Mucosa of descending colon (tissue), 3 donors: ENCODE data around the gene ITGA1. TPM values are rescaled to one million over a fixed set of nuclear protein-coding genes. Genes with fewer than 3 reads are reported as not detected.
A peak's percentile ranks its signal among the peaks of the same experiment; 100 is the strongest.

Experiments used
- ATAC-seq: fragments of 200-7000 bp; cut with Tn5 transposase; one replicate; pipeline ENCODE4 v1.9.1; 2020; ENCODE audit warnings: mild to moderate bottlenecking, moderate library complexity
- DNase-seq, 3 donors: peaks; one replicate each; pipeline ENCODE4 v3.0.0-alpha.2; 2020
- H3K36me3 ChIP-seq: fragments of 200-600 bp; one replicate; pipeline ENCODE4 v1.8.0; 2021; ENCODE audit warnings: low read depth, mild to moderate bottlenecking
- H3K4me1 ChIP-seq: fragments of 200-600 bp; one replicate; pipeline ENCODE4 v1.8.0; 2021; ENCODE audit warnings: low read depth, mild to moderate bottlenecking
- H3K4me3 ChIP-seq: fragments of 200-600 bp; one replicate; pipeline ENCODE4 v1.8.0; 2021; ENCODE audit warnings: mild to moderate bottlenecking
- H3K9me3 ChIP-seq: fragments of 200-600 bp; one replicate; pipeline ENCODE4 v1.8.0; 2021; ENCODE audit warnings: mild to moderate bottlenecking
- intact Hi-C, 2 donors: fragments of 100-400 bp; cut with DNase I in 1 of 2; cut with micrococcal nuclease in 1 of 2; formaldehyde crosslinking; loops; one replicate each; pipeline versions ENCODE4 v1.11.0 to v1.11.1; 2022; cut with DNase I, micrococcal nuclease
- total RNA-seq, 3 donors: library from RNA; stranded (reverse); fragmentation: NEBNext Ultra II Directional in 2 of 3; extraction: Animal tissue kit (Norgen Biotek cat#: 25700) in 2 of 3; gene quantifications; one replicate each; pipeline versions ENCODE4 v1.2.1 to v1.2.4, GENCODE V29; 2021 to 2023
- TF ChIP-seq, protein P1 (sequence below): fragments of 200-600 bp; IDR thresholded peaks from one replicate; pipeline ENCODE4 v1.8.0; 2022; ENCODE audit warnings: antibody characterized with exemption, mild to moderate bottlenecking
- donor health status: DM: no; HTN: no; CAD: no; lungs with moderate emphysema.
- donor health status: DM: no; HTN: no; CAD: no.
- donor health status: DM: no; HTN: yes; CAD: no.

ITGA1 gene
- total RNA-seq, 3 donors from 2014 or later, result 18.7 to 207 (median 42.0) TPM

GRCh38 chr5:52779213-52779612 lies 8.5 kb upstream of the ITGA1 start:
- H3K4me3 ChIP-seq, result no peak overlapping the region
- no peak for ATAC-seq
- intact Hi-C loops, result no loop called here
- no peaks in the 10 kb centered on the region for H3K4me1 ChIP-seq
- H3K36me3 ChIP-seq, result no peaks in the 10 kb centered on the region
- no peak for DNase-seq
- no peaks in the 10 kb centered on the region for H3K9me3 ChIP-seq
- TF ChIP-seq, protein P1, sequence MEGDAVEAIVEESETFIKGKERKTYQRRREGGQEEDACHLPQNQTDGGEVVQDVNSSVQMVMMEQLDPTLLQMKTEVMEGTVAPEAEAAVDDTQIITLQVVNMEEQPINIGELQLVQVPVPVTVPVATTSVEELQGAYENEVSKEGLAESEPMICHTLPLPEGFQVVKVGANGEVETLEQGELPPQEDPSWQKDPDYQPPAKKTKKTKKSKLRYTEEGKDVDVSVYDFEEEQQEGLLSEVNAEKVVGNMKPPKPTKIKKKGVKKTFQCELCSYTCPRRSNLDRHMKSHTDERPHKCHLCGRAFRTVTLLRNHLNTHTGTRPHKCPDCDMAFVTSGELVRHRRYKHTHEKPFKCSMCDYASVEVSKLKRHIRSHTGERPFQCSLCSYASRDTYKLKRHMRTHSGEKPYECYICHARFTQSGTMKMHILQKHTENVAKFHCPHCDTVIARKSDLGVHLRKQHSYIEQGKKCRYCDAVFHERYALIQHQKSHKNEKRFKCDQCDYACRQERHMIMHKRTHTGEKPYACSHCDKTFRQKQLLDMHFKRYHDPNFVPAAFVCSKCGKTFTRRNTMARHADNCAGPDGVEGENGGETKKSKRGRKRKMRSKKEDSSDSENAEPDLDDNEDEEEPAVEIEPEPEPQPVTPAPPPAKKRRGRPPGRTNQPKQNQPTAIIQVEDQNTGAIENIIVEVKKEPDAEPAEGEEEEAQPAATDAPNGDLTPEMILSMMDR, result no peak

- intact Hi-C loops, result loop anchor here in 1 of 2 donors (10.0 kb wide), 1 partner anchor 131 kb away; no protein-coding TSS in a partner anchor
- peak; percentile 23 for ATAC-seq
- Histone ChIP-seq H3K9me3 (no peaks in the 10 kb centered on the region), H3K4me3 (no peak overlapping the region), H3K4me1 (peaks cover 4% of the 10 kb centered on the region), H3K36me3 (no peaks in the 10 kb centered on the region)
- DNase-seq, result no peak
- TF ChIP-seq, protein P1, result no peak
These were observed 4.3 kb upstream of the ITGA1 start for GRCh38 chr5:52783226-52783959.

GRCh38 chr5:52784737-52785136 lies 3.0 kb upstream of the ITGA1 start:
- DNase-seq, result no peak
- intact Hi-C loops, result loop anchor here in 1 of 2 donors (10.0 kb wide), 1 partner anchor 130 kb away; no protein-coding TSS in a partner anchor
- Histone ChIP-seq H3K4me3 (no peak overlapping the region), H3K4me1 (peaks cover 7% of the 10 kb centered on the region), H3K36me3 (no peaks in the 10 kb centered on the region), H3K9me3 (no peaks in the 10 kb centered on the region)
- ATAC-seq, result no peak
- TF ChIP-seq, protein P1, result no peak

- DNase-seq, result no peak
- intact Hi-C loops, result loop anchor here (2.0 to 10.0 kb wide), 2 partner anchors 128 kb away; no protein-coding TSS in a partner anchor
- no peaks in the 10 kb centered on the region for H3K9me3 ChIP-seq
- peaks cover 7% of the 10 kb centered on the region for H3K4me1 ChIP-seq
- TF ChIP-seq, protein P1, result no peak
- no peak overlapping the region for H3K4me3 ChIP-seq
- ATAC-seq, result no peak
- H3K36me3 ChIP-seq, result no peaks in the 10 kb centered on the region
These were observed 1.3 kb upstream of the ITGA1 start for GRCh38 chr5:52786391-52786790.

- H3K4me1 ChIP-seq, result peaks cover 7% of the 10 kb centered on the region
- intact Hi-C loops, result loop anchor here (2.0 to 10.0 kb wide), 2 partner anchors 128 kb away; no protein-coding TSS in a partner anchor
- no peaks in the 10 kb centered on the region for H3K36me3 ChIP-seq
- TF ChIP-seq, protein P1, result no peak
- DNase-seq, result peak in 2 of 3 donors; percentile 41 to 72
- peak; percentile 68 for ATAC-seq
- peak overlapping the region; percentile 41 for H3K4me3 ChIP-seq
- H3K9me3 ChIP-seq, result no peaks in the 10 kb centered on the region
These were observed 642 bp upstream of the ITGA1 start for GRCh38 chr5:52786949-52787599.
